HG03457 (cell line): ENCODE measurements around the gene HOXA11.

ENCODE experiments used
- ATAC-seq: cut with Tn5 transposase; IDR thresholded peaks from one replicate; pipeline ENCODE4 v1.9.1; 2021; ENCODE audit warnings: moderate number of reproducible peaks; ENCODE audit not compliant: unreplicated experiment

HOXA11 gene

DNA sequence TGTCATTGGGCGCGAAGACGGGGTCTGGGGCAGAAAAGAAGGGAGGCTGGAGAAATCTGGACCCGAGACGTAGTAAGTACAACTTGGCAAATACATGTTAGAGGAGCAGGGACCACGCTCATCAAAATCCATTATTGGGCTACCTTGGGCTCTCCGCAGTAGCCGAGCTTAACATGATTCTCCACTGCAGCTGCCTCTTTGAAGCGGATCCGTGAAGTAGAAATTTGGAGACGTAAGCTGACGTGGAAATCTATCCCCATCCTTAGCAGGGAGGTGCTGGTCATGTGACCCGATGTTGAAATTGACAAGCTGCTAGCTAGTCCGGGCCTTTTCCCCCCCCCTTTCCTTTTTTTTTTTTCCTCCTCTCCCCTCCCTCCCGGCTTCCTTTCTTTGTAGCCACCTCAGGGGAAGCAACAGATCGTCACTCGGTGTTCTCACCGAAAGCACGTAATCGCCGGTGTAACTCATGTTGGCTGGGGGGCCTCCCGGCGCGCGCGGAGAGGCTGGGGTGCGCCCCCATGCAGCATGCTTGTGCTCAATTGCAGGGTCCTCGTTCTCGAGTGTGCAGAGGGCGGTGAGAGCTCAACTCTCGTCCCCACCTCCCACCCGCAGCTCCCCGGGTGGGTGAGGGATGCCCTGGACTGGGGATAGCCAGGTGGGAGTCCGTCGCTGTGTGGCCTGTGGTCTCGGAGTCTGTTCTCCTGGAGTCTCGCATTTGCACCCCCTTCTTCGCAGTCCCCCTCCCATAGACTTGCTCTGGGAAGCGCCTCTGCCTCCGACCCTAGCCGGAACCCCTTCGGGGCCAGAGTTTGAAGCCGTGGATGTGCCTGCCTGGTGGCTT lies at the start of gene HOXA11:
TSS of gene HOXA11 (minus strand) at position 220 of the 841 bp plus-strand sequence. CDS start at position 132, 88 bp downstream.
- ATAC-seq: no peak

DNA sequence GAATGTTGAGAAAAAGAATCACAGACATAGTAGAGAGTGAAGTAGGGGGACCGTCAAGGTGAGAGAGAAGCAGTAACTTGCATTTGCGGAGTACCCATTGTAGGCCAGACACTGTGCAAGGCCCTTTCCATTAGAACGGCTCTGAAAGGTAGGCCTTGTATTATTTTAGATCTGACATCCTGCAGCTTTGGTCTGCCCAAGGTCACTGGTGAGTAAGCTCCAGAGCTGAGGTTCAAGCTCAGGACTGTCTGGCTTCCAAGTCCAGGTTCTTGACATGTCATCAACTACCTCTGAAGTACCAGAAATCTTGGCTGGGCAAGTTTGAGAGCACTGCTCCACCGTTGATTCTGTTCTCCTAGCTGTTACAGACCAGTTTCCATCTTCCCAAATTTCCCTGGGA lies 44.4 kb upstream of the HOXA11 start:
- no peak for ATAC-seq

DNA sequence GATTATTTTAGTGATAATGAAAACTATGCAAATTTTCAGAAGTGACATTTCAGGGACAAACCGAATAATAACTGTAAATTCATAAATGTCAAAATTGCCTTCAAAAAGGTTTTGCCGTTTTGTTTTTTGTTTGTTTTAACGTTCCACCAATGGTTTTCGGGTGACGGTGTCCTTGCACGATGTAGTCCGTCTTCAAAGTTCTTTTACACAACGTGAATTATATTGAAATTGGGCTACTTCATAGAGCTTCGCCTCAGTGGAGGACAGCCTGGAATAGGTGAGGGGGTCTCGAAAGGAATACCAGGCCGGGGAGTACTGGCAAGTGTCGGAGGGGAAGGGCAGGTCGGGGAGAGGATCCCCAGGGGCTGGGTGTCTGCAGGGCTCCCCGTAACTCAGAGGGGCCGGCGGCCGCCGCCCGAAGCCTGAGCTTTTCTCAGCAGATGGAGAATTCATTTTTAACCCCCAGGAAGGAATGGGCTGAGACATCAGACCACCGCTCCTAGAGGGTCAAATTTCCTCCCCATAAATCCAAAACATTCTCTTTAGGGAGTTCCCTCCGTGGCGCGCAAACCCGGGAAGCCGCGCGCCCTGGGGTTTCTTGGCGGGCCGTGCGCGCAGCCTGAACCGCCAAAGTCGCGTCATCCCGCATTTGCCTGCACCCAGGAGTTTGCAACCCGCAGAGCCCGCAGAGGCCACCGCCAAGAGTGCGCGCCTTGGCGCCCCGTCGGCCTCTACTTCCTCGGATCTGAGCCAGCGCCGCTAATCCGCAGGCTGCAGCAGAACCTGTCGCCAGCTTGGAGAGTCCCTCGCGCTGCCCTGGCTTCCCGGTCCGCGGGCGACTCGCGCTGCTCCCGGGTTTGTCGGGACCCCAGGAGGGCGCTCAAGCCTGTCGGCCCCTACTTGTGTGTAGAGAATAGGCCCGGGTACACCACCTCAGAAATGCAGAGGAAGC lies 40.2 kb upstream of the HOXA11 start:
- ATAC-seq: no peak

DNA sequence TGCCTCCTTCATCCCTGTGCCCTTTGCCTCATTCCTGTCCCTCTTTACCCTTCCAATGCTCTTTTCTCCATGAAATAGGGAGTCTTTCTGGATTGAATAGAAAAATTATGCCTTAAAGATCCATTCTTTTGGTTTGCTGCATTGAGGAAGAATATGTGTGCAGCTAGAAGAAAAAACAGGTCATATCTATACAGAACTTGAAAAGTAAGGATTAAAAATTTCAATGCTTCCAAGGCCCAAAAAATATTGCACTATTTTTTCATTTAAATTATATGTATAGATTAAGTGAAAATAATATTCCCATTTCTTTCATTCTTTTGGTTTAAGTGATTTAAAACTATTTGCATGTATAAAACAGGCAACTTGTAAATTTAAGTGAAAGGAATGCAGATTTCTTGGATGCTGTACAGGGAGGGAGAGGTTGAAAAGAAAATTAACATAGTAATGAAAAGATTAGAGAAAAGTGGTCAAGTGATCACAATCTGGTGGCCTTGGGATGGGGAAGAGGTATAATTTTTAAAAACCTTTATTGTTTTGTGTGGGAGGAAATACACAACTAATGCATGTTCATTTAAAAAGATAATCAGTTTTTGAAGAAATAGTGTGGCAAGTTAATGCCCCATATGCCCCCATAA lies 39.0 kb upstream of the HOXA11 start:
- no peak for ATAC-seq

DNA sequence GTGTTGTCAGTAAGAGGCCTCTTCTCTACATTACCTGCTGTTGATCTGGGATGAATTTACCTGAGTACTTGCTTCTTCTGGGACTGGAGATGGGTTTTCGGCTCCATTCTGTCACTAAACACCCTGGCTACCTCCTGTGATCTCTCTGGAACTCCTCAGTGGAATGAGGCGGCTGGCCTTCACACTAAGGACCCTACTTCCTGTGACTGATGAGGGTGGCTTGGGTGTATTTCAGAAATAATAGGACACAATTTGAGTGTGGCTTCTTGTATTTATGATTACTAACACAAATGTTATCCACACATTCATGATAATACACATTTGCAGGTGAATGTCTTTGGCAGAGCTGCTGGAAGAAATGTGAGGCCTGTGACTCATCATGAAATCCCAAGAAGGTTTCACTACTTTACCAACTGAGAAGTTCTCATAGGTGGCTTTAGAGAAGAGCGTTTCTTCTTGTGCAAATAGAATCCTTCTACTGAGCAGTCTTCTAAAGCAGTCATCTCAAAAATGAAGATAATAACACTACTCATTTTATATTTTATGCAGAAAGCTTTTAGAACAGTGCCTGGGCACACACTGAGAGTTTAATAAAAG lies 36.3 kb upstream of the HOXA11 start:
- no peak for ATAC-seq

DNA sequence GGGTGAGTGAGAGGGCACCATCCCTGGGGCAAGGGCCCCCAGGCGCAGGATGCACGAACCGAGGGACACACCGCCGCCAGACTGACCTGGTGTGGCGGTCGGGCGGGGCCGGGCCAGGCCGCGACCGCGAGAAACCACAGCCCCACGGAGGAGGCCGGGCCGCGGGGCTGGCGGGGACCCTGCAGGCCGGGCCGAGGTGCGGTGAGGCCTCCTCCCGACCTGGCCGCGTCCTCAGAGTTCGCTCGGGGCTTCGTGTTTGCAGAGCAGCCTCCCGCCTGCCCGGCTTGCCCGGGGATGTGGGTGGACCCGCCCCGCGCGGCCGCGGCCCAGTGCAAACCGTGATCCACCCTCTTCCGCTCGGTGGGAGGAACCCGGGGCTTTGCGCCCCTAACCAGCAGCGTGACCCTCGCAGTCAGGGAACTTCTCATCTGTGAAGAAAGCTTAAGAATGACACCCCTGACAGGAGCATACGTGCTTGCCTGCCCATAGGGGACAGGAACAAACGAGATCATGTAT lies 35.5 kb upstream of the HOXA11 start:
- ATAC-seq: no peak

DNA sequence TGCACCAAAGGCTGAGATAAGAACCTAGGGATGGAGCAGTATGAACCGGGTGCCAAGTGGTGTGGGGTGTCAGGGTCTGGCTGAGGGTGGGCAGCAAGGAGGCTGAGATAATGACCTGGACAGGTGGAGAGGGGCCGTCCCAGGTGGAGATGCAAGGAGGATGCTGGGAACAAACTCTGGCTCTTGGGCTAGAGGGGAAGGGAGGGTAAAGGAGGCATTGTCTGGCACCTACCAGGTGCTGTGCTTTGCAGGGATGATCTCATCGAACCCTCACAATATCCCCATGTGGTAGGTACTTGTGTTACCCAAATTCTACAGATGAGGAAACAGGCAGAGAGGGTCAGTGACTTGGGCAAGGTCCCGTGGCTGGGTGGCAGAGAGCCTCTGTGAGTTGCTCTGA lies 34.8 kb upstream of the HOXA11 start:
- no peak for ATAC-seq

DNA sequence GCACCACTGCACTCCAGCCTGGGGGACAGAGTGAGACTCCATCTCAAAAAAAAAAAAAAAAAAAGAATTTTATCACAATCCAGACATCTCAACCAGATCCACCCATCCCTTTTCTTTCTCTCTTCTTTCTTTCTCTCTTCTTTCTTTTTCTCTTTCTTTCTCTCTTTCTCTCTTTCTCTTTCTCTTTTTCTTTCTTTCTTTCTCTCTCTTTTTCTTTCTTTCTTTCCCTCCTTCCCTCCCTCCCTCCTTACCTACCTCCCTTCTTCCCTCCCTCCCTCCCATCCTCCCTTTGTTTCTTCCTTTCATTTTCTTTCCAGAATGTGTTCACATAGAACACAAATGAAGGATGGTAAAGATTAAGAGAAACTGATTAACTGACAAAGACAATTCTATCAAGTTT lies 32.9 kb upstream of the HOXA11 start:
- no peak for ATAC-seq

DNA sequence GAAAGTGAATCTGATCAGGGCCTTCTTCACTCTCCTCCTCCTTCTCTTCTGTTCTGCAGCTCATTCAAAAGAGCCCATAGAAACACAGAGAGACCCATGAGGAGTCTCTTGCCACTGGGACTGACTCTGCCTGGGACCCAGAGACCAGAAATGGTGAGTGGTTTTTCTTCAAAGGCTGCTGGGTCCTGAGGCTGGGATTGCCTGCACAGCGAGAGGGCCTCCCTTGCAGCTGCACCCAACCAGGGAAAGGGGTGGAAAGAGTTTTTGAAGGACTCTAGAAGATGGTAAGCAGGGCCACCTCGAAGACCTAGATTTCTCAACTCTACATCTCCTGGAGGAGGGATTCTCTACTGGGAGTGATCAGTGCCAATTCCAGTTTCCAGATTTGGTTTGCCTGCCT lies 30.3 kb upstream of the HOXA11 start:
- ATAC-seq: no peak

DNA sequence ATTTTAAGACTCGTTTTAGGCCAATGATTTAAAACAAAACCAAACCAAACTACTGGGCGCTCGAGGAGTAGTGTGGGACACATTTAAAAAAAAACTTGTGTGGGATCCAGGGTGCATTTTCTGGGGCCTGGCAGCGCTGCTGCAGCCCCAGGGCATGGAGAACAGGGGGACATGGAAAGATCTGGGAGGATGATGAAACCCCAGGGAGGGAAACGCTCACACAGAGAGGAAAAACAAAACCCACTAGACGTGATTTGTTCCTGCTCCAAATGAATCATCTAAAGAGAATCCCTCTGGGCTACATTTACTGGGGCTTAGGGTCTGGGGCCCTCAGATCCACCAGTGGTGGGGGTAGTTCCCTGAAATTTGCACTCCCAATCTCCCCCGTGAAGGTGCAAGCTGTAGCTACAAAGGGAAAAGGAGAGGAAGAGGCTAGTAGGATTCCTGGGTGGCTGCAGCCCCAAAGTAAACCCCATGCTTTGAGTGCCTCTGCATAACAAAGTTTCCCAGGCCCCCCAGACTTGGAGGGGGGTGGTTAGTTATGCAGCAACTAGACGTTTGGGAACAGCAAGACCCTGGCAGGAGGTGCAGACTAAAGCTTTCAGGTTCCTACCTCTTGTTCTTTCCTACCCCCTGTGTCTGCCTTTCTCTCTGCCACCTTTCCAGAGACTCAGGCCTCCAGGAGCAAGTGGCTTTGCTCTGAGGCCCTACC lies 29.4 kb upstream of the HOXA11 start:
- ATAC-seq: no peak

DNA sequence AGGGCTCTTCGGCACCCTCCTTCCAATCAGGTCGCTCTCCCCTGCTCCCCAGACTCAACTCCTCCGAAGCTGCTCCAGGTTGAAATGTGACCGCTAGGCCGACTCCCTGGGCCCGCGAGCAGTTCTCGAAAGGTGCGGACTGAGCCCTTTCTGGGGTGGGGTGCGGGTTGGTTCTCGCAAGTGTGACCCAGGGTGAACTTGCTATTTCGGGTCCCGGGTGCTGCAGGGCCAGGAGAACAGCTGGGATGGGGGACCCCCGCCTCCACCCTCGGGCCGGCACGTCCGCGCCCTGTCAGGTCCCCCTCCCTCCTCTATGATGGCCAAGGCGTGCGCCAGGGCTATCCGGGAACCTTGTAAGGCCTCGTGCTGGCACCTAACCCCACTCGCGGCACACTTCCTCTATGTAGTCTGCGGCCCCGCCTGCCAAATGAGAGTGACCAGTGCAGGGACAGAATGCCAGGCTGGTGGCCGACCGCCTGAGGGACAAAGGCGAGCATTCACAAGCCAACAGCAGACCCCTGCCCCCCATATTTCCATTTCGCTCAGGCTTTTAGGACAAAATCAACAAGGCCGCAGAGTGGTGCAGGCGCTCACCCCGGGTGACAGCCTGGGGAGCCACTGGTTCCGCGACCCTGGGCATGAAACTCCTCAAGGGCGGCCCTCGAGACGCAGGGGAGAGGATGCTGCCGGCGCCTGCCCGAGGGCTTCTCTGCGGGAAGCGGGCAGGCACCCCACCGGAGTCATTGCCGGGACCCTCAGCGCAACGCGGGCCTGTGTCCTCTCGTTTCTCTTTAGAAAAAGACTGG lies 28.6 kb upstream of the HOXA11 start:
- ATAC-seq: no peak

DNA sequence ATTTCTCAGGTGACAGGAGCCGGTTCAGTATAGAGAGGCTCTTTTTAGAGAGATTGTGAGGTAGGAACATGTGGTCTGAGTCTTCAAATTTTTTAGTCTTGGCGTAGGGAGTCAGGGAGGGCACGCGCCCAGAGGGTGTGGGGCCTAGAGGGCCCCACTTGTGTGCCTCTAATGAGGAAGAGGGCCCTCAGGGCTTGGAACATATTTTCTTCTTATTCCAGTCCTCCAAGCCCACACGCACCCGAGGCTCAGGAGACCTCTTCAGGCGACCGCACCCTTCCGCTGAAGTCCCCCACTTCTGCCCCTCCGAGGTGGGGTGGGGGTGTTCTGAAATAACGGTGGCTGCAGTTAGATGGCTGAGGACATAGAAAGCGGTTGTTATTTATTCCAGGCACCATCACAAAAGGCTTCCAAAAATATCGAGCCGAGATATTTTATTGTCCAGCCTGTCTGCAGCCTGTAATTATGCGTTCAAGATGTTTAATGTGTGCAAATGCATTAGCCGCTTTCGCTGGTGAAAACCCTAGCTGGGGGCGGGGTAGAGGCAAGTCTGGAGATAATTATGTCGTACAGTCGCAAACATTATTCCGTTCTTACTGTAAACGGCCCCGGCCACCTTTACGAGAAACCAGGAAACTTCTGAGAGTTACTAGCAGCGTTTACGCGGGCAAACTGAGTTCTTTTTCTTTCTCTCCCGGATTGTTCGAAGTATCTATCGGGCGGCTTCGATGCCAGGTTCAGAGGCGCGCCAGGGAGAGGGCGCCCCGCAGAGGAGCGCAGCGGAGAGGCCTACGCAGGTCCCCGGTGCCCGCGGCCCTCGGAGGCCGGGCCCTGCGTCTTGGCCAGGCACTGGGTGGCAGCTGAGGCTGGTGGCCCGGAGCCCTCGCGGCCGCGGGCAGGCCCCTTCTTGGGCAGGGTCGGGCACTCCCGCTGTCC lies 27.7 kb upstream of the HOXA11 start:
- no peak for ATAC-seq

DNA sequence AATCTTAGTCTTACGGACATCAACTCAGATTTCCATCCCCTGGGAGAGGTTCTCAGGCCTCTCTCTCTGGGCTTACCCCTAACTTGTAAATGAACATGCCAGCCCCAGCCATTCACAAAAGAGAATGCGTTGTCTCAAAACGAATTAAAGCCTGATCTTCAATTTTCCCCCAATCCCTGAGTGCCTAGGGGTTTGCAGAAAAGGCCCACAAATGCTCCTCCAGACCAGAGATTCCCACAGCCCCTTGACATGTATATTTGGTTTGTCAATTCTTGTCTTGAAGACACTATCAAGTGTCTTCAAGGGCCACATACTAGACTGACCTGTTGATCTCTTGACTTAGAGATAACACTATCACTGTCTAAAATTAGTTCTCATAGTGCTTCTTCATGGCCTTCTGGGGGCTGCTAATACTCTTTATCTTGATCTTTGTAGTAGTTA lies 26.8 kb upstream of the HOXA11 start:
- no peak for ATAC-seq

DNA sequence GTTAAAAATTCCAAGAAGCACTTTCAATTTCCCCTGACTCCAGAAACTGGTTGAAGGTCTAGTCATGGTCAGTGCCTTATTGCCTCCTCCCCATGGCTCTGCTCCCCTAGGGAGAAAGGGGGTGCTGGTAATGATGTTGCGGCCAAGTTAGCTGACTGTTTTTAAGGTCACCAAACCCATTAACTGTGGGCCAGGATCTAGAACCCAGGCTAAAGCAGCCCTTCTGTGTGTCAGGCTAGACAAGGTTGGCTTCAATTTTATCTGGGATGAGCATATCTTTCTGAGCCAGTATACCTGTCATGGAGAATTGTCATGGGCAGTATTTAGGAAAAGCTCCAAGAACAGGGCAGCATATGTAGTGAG lies 26.0 kb upstream of the HOXA11 start:
- ATAC-seq: no peak

DNA sequence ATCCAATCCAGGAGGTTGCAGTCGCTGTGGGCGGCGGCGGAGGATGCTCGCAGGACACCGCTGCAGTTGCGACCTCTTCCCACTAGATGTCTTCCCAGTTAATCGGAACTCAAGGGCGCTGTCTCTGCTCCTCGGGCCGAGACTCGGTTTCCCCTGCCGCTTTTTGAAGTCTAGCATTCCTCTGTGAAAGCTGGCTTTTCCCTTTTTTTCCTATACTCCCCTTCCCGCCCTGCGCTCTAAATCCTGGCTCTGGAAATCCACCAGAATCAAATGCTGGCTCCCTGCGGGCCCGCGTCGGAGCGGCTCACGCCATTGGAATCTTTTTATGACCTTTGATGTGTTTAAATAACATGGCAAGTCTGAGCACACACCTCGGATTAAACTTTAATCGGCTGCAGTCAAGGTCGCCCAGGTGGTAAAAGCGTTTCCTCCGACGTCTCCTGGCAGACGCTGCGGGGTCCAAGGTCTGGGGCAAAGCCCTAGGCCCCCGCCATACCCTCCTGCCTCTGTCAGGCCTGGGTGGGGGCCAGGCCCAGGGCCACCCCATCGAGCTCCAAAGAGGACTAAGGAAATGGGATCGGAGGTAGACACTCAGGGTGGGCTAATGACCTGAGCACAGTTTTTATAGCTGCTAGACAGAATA lies 25.5 kb upstream of the HOXA11 start:
- ATAC-seq: no peak

DNA sequence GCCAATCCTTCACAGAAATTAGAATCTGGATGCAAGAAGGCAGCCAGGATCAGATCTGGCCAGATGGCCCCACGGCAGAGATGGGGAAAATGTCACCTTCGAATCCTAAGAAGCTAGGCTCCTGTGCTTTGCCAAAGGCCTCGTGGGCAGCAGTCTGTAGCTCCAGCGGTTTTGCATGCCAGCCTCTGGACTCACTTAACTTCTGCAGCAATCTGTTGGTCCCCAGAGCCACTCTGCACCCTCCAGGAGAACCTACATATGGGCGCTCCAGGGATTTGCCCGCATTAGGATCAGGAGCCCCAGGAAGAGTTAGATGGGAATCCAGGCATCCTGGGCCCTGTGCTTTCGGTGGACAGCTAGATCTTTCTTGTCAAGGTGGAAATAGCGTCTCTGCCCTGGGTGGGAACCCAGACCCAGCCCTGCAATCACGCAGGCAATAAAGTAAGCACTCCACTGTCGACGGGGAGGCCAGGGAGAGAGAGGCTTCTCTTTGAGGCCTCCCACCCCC lies 25.0 kb upstream of the HOXA11 start:
- no peak for ATAC-seq

DNA sequence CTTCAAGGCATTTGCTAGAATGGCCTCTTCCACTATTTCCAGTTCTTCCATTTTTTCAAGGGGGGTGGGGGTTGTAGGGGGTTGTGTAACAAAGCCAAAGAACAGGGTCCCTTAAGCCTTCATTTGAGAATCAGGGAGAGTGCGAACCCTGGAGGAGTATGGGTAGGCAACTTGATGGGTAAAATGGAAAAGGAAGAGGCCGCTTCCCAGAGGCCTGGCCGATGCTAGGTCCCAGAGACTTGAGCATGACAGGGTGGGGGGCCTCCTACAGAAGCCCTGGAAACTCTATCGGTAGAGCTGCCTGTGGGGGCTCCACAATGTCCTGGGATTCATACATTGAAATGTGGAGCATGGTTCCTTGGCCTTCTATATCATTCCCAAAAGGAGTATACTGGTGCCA lies 24.0 kb upstream of the HOXA11 start:
- no peak for ATAC-seq
